ENCODE data around the gene GLMN.
"Not testable (repeated sequence)": the region's sequence is repeated elsewhere in the genome, so short reads cannot be mapped to it uniquely, and the experiment has no call there.

Gene GLMN

GRCh38 chr1:92298213-92298572, 594 bp downstream of the GLMN start:
- no peak for TF ChIP-seq CTCF (IDR thresholded peaks at IDR 0.05; ENCODE audit: borderline replicate concordance, insufficient read depth, low read depth, low read length)
- H3K4me3 ChIP-seq (ENCODE audit: low read depth, low read length): peak overlapping the region; percentile 98

- peak; percentile 38; the same call in 1 of the 2 replicates for TF ChIP-seq CTCF (IDR thresholded peaks at IDR 0.05; ENCODE audit: borderline replicate concordance, insufficient read depth, low read depth, low read length)
- no peak overlapping the region for H3K4me3 ChIP-seq (ENCODE audit: low read depth, low read length)
These were observed 7.3 kb downstream of the GLMN start for GRCh38 chr1:92291372-92291999.

- H3K4me3 ChIP-seq (ENCODE audit: low read depth, low read length): not testable (repeated sequence)
These were observed 17.4 kb downstream of the GLMN start for GRCh38 chr1:92281411-92281810.

- not testable (repeated sequence) for H3K4me3 ChIP-seq (ENCODE audit: low read depth, low read length)
These were observed 19.0 kb downstream of the GLMN start for GRCh38 chr1:92279781-92280180.

GRCh38 chr1:92277105-92277723, 21.6 kb downstream of the GLMN start:
- H3K4me3 ChIP-seq (ENCODE audit: low read depth, low read length): no peak overlapping the region

GRCh38 chr1:92276082-92276481, 22.7 kb downstream of the GLMN start:
- TF ChIP-seq CTCF (IDR thresholded peaks at IDR 0.05; ENCODE audit: borderline replicate concordance, insufficient read depth, low read depth, low read length): no peak
- no peak overlapping the region for H3K4me3 ChIP-seq (ENCODE audit: low read depth, low read length)

More at GRCh38 chr1:92277105-92277723, 21.6 kb downstream of the GLMN start:
- no peak for TF ChIP-seq CTCF (IDR thresholded peaks at IDR 0.05; ENCODE audit: borderline replicate concordance, insufficient read depth, low read depth, low read length)

GRCh38 chr1:92274939-92275338, 23.8 kb downstream of the GLMN start:
- no peak overlapping the region for H3K4me3 ChIP-seq (ENCODE audit: low read depth, low read length)
- no peak for TF ChIP-seq CTCF (IDR thresholded peaks at IDR 0.05; ENCODE audit: borderline replicate concordance, insufficient read depth, low read depth, low read length)

- H3K4me3 ChIP-seq (ENCODE audit: low read depth, low read length): no peak overlapping the region
- no peak for TF ChIP-seq CTCF (IDR thresholded peaks at IDR 0.05; ENCODE audit: borderline replicate concordance, insufficient read depth, low read depth, low read length)
These were observed 25.7 kb downstream of the GLMN start for GRCh38 chr1:92273039-92273438.
